ENCODE measurements around the gene SPINT3. TPM values are rescaled to one million over a fixed set of nuclear protein-coding genes. Genes with fewer than 3 reads are reported as not detected.

The SPINT3 gene, protein sequence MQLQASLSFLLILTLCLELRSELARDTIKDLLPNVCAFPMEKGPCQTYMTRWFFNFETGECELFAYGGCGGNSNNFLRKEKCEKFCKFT
- total RNA-seq (2021; fragmentation: NEBNext Ultra II Directional; extraction: Animal tissue kit (Norgen Biotek cat#: 25700)) = not detected in 2 replicates
- not detected in 2 replicates for polyA plus RNA-seq (2011; rRNA removed)
- not detected for polyA plus RNA-seq (2011; cell fraction: cytosol; rRNA removed)
- polyA plus RNA-seq (2011; cell fraction: nucleus; rRNA removed) = not detected
- not detected in 4 replicates for polyA plus RNA-seq (2012, experiment 1 of 2)
- not detected for polyA plus RNA-seq (2012, experiment 2 of 2)
- polyA plus RNA-seq (2013, experiment 1 of 2) = not detected
- not detected for polyA plus RNA-seq (2013, experiment 2 of 2)
- not detected in 2 replicates for polyA minus RNA-seq (2011; rRNA and poly(A)+ RNA removed)
- not detected for polyA minus RNA-seq (2011; cell fraction: cytosol; rRNA and poly(A)+ RNA removed)
- polyA minus RNA-seq (2011; cell fraction: nucleus; rRNA and poly(A)+ RNA removed) = not detected
- long read RNA-seq, experiment 1 = 0 reads
- long read RNA-seq, experiment 2 = 0 reads

DNA sequence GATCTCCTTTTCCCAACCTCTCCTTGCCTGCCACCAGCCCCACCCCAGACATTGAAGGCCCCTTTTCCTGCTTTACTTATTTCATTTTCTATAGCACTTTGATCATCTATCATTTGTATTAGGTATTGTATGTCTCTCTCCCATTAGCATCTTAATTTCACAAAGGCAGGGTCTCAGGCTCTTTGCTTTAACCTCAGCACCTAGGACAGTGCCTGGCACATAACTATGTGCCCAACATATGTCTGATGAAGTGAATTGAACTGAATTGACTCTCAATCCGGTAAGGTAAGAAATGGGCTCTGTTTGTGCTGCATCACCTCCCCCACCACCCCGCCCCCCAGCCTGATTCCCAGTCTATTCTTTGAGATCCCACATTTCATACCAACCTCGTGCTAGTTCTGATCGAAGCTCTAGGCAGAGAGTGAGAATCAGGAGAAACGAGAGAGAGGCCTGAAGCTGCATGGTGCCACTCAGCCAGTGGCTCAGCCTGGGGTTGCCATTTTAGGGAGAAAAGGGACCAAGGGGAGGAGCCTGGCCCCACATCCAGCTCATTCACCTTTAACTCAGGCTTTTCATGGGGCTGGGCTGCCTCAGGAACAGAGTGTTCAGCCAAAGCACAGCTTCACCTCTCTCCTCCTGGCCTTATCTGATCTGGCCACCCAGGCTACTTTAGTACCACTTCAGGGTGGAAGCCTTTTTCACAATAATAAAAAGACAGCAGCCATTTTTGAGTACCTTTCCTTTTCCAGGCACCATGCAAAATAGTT lies at the start of gene SPINT3:
Gene SPINT3 (minus strand): TSS at position 476 of the 767 bp plus-strand sequence. CDS start 14 bp downstream, at position 462.
- Histone ChIP-seq H3K36me3 (ENCODE audit: control insufficient read depth in 2 of 4, insufficient read depth in 4 of 4, low read length in 3 of 4) (no peaks in the 10 kb centered on the region), H3K9me3 (ENCODE audit: insufficient read depth in 2 of 2, low read depth in 1 of 2, low read length in 1 of 2) (no peaks in the 10 kb centered on the region), H4K5ac (ENCODE audit: insufficient read length, low read depth, low read length) (no peak within 1 kb of the TSS), H3K9ac (replicated peaks in 1 of 4; ENCODE audit: extremely low read depth in 1 of 4, low read depth in 3 of 4, low read length in 3 of 4) (no peak within 1 kb of the TSS), H4K91ac (replicated peaks; ENCODE audit: insufficient read length, low read length) (no peak within 1 kb of the TSS), H3K4me1 (replicated peaks in 1 of 4; ENCODE audit: control insufficient read depth in 3 of 4, insufficient read depth in 4 of 4, low read length in 3 of 4) (no peaks in the 10 kb centered on the region), H2BK12ac (ENCODE audit: low read depth, low read length) (no peak within 1 kb of the TSS), H2AFZ (ENCODE audit: low read length) (no peak within 1 kb of the TSS), H3K23ac (ENCODE audit: insufficient read length) (no peak within 1 kb of the TSS), H3K79me1 (ENCODE audit: low read depth, low read length) (no peaks in the 10 kb centered on the region), H4K20me1 (replicated peaks in 1 of 2; ENCODE audit: control insufficient read depth in 1 of 2, insufficient read depth in 2 of 2, low read length in 2 of 2) (no peaks in the 10 kb centered on the region), H2BK120ac (replicated peaks; ENCODE audit: low read depth, low read length) (no peak within 1 kb of the TSS), H3K4me3 (ENCODE audit: extremely low read depth in 1 of 4, insufficient read depth in 2 of 4, low read depth in 3 of 4, low read length in 4 of 4) (no peak within 1 kb of the TSS), H3K79me2 (ENCODE audit: control insufficient read depth in 1 of 2, insufficient read depth in 2 of 2, low read length in 2 of 2) (no peaks in the 10 kb centered on the region), H3K4ac (replicated peaks; ENCODE audit: insufficient read length, low read depth, low read length) (no peak within 1 kb of the TSS), H2BK15ac (ENCODE audit: low read length) (no peak within 1 kb of the TSS), H2AK5ac (ENCODE audit: low read depth, low read length) (no peak within 1 kb of the TSS), H3K56ac (replicated peaks; ENCODE audit: insufficient read length, low read depth, low read length) (no peak within 1 kb of the TSS), H2BK5ac (ENCODE audit: low read depth, low read length) (no peak within 1 kb of the TSS), H3K27ac (ENCODE audit: low read depth, low read length) (no peak within 1 kb of the TSS), H2BK20ac (ENCODE audit: low read length) (no peak within 1 kb of the TSS), H3K4me2 (ENCODE audit: insufficient read depth in 1 of 2, low read depth in 2 of 2, low read length in 2 of 2) (no peak within 1 kb of the TSS), H3K27me3 (replicated peaks in 1 of 4; ENCODE audit: control insufficient read depth in 3 of 4, extremely low read depth in 1 of 4, insufficient read depth in 3 of 4, low read length in 3 of 4) (no peaks in the 10 kb centered on the region), H3K14ac (ENCODE audit: insufficient read length) (no peak within 1 kb of the TSS), H3K18ac (ENCODE audit: extremely low read depth, low read length) (no peak within 1 kb of the TSS), H4K8ac (ENCODE audit: extremely low read depth, insufficient read depth, low read length) (no peak within 1 kb of the TSS), H3K23me2 (ENCODE audit: low read depth, low read length) (no peaks in the 10 kb centered on the region)
- CTCF ChIA-PET (ENCODE audit: partially characterized antibody) = interaction anchor here (1.2 to 1.9 kb wide), 5 partner anchors 17 to 284 kb away, joined by 3 to 9 read pairs (median 5); partner anchors contain the start of gene WFDC6
- no peak for DNase-seq (ENCODE audit: low read depth in 1 of 2, low spot score in 2 of 2)
- POLR2A ChIA-PET (ENCODE audit: partially characterized antibody) = interaction anchor here (0.7 kb wide), 1 partner anchor 343 kb away, joined by 3 read pairs; no protein-coding TSS in a partner anchor
- 68% methylated on average over 5 of the region's 5 CpGs; no CpG with 5 or more reads in 1 of the 2 experiments for WGBS, 2 experiments (ENCODE audit: extremely low coverage in 1 of 2, insufficient coverage in 1 of 2, insufficient read length in 1 of 2, insufficient replicate concordance in 2 of 2, low coverage in 1 of 2, low lambda C conversion rate in 2 of 2, missing lambda C conversion rate in 1 of 2)
- no peak for FAIRE-seq
- TF ChIP-seq EP300 (IDR thresholded peaks at IDR 0.05; ENCODE audit: borderline replicate concordance in 1 of 2, low read depth in 2 of 2, low read length in 2 of 2) (no peak), JUND (IDR thresholded peaks at IDR 0.05; ENCODE audit: low read length) (no peak), TAF7 (optimal IDR thresholded peaks at IDR 0.05; ENCODE audit: borderline replicate concordance, low read depth, low read length) (no peak), MAFK (IDR thresholded peaks at IDR 0.05; ENCODE audit: low read depth, low read length) (no peak)
- TF ChIP-seq, protein P1, sequence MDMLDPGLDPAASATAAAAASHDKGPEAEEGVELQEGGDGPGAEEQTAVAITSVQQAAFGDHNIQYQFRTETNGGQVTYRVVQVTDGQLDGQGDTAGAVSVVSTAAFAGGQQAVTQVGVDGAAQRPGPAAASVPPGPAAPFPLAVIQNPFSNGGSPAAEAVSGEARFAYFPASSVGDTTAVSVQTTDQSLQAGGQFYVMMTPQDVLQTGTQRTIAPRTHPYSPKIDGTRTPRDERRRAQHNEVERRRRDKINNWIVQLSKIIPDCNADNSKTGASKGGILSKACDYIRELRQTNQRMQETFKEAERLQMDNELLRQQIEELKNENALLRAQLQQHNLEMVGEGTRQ (IDR thresholded peaks at IDR 0.05; ENCODE audit: low read length) = no peak
- TF ChIP-seq, protein P2, sequence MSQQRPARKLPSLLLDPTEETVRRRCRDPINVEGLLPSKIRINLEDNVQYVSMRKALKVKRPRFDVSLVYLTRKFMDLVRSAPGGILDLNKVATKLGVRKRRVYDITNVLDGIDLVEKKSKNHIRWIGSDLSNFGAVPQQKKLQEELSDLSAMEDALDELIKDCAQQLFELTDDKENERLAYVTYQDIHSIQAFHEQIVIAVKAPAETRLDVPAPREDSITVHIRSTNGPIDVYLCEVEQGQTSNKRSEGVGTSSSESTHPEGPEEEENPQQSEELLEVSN (IDR thresholded peaks at IDR 0.05) = no peak
